T47D (cell line): ENCODE measurements around the gene SHMT2.

Experiments used
- DNase-seq, 2 experiments: peaks; one replicate each; pipeline versions ENCODE4 v3.0.0 to v3.0.0-alpha.2; 2011 to 2012; ENCODE audit warnings: low read depth in 1 of 2, low spot score in 1 of 2
- JUND ChIP-seq: IDR thresholded peaks from 2 replicates; pipeline ENCODE4 v1.6.1; 2012; ENCODE audit warnings: low read depth
- in situ Hi-C: cut with HindIII; loops from 2 replicates; pipeline ENCODE4 v1.10.0; 2016; ENCODE audit warnings: low sequenced_read_pairs, low pct_unique_long_range_greater_than_20kb

The SHMT2 gene

GRCh38 chr12:57202321-57202720 is 27.2 kb upstream of the SHMT2 start:
- TF ChIP-seq JUND = no peak
- in situ Hi-C loops = no loop called here
- DNase-seq = no peak

DNA sequence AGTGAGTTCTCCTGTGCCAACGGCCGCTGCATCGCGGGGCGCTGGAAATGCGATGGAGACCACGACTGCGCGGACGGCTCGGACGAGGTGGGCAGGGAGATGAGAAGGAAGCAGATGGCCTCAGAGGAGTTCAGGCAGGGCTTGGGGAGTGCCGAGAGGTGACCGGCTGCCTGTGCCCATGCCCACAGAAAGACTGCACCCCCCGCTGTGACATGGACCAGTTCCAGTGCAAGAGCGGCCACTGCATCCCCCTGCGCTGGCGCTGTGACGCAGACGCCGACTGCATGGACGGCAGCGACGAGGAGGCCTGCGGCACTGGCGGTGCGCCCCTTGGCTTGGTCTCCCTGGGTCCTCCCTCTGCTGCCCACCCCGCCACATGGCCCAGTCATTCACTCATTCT is 26.3 kb upstream of the SHMT2 start:
- no peak for DNase-seq

GRCh38 chr12:57203791-57204190 is 25.7 kb upstream of the SHMT2 start:
- TF ChIP-seq JUND = no peak
- DNase-seq = no peak
- in situ Hi-C loops = no loop called here

More for the DNA sequence above, 26.3 kb upstream of the SHMT2 start:
- no peak for TF ChIP-seq JUND
- in situ Hi-C loops = no loop called here

GRCh38 chr12:57204454-57204853 is 25.1 kb upstream of the SHMT2 start:
- no peak for TF ChIP-seq JUND
- in situ Hi-C loops = no loop called here
- DNase-seq = no peak

GRCh38 chr12:57205186-57205585 is 24.3 kb upstream of the SHMT2 start:
- TF ChIP-seq JUND = no peak
- no peak for DNase-seq
- in situ Hi-C loops = no loop called here

- no peak for DNase-seq
- no peak for TF ChIP-seq JUND
- in situ Hi-C loops = no loop called here
These were observed 23.6 kb upstream of the SHMT2 start for GRCh38 chr12:57205931-57206330.

DNA sequence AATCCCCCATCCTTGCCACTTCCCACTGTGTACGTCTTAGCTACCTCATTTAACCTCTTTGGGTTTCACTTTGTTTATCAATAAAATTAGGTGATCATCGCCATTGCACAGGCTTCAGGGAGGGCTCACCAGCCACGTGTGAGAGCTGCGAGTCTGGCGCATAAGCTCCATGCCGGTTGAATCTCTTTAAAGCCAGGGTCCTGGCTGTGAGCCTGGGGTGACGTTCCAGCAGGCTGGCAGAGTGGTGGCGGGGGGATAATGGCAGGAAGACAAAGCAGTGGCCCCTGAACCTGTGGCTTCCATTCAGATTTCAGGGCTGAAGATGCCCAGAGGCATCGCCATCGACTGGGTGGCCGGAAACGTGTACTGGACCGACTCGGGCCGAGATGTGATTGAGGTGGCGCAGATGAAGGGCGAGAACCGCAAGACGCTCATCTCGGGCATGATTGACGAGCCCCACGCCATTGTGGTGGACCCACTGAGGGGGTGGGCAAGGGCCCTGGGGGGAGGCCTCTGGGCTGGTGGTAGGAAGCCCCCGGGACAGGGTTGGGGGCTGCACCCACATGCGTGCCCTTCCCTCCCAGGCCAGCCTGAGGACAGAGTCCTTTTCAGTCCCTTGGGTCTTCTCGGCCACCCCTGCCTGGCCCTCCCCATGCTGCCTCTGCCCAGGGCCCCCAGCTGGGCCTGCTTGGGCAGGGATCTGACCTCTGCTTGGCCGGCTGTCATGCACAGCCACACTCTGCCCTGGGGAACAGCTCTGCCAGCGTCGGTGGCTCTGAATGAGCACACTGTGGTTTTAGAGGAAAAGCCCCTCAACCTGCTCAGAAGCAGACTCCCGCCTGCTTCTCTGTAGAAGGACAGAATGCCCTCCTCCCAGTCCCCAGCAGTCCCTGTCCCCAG is 21.5 kb upstream of the SHMT2 start:
- DNase-seq = no peak
- no peak for TF ChIP-seq JUND
- in situ Hi-C loops = no loop called here

GRCh38 chr12:57208631-57209282 is 20.8 kb upstream of the SHMT2 start:
- no peak for TF ChIP-seq JUND
- no peak for DNase-seq
- in situ Hi-C loops = no loop called here

DNA sequence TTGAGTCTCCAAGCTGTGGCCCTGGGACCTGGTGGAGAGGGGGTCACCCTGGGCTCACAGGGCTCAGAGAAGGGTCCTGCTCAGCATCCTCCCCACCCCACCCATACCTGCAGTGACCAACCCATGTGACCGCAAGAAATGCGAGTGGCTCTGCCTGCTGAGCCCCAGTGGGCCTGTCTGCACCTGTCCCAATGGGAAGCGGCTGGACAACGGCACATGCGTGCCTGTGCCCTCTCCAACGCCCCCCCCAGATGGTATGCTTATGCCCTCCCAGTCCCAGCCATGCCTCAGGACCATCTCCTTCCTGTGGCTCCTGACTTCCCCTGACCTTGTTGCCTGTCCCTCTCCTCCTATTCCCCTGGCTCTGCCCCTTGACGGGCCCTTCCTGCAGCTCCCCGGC is 19.6 kb upstream of the SHMT2 start:
- in situ Hi-C loops = no loop called here
- no peak for DNase-seq
- TF ChIP-seq JUND = no peak

DNA sequence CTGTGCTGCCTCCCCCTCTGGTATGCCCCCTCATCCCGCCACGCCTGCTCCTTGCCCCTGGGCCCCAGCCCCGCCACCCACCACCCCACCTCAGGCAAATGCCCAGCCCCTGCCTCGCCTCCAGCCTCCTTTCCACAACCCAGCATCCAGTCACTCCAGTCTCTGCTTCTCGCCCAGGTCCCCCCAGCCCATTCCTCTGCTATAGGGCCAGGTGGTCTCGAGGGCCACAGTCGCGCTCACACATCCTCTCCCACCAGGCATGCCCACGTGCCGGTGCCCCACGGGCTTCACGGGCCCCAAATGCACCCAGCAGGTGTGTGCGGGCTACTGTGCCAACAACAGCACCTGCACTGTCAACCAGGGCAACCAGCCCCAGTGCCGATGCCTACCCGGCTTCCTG is 19.1 kb upstream of the SHMT2 start:
- no peak for DNase-seq

GRCh38 chr12:57210926-57211692 is 18.4 kb upstream of the SHMT2 start:
- DNase-seq = no peak
- TF ChIP-seq JUND = no peak
- in situ Hi-C loops = no loop called here

More for the DNA sequence above, 19.1 kb upstream of the SHMT2 start:
- no peak for TF ChIP-seq JUND
- in situ Hi-C loops = no loop called here

DNA sequence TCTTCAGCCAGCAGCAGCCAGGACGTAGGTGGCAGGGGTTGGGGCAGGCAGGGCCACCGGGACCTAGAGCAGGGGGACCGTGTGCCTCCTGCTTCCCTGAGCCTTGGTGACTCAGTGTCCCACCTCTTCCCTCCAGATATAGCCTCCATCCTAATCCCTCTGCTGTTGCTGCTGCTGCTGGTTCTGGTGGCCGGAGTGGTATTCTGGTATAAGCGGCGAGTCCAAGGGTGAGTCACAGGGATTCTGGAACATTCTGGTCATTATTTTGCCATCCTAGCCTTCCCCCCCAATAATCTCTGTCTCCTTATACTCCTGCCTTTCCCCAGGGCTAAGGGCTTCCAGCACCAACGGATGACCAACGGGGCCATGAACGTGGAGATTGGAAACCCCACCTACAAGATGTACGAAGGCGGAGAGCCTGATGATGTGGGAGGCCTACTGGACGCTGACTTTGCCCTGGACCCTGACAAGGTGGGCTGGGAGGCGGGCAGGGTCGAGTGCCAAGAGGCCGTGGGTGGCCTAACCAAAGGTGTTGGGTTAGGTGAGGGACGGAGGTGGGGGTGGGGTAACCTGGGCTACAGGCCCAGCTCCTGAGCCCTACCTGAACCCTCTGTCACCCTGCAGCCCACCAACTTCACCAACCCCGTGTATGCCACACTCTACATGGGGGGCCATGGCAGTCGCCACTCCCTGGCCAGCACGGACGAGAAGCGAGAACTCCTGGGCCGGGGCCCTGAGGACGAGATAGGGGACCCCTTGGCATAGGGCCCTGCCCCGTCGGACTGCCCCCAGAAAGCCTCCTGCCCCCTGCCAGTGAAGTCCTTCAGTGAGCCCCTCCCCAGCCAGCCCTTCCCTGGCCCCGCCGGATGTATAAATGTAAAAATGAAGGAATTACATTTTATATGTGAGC is 17.5 kb upstream of the SHMT2 start:
- in situ Hi-C loops = no loop called here
- TF ChIP-seq JUND = no peak
- DNase-seq = no peak
